NCI-H2196 (cell line): ENCODE data around the gene DNAJB1.
"Not testable (repeated sequence)": the region's sequence is repeated elsewhere in the genome, so short reads cannot be mapped to it uniquely, and the experiment has no call there.

Source experiments
- DNase-seq: peaks from one replicate; lab custom pipeline; 2025; ENCODE audit not compliant: unreplicated experiment; lab: John Stamatoyannopoulos, UW

Gene DNAJB1

DNA sequence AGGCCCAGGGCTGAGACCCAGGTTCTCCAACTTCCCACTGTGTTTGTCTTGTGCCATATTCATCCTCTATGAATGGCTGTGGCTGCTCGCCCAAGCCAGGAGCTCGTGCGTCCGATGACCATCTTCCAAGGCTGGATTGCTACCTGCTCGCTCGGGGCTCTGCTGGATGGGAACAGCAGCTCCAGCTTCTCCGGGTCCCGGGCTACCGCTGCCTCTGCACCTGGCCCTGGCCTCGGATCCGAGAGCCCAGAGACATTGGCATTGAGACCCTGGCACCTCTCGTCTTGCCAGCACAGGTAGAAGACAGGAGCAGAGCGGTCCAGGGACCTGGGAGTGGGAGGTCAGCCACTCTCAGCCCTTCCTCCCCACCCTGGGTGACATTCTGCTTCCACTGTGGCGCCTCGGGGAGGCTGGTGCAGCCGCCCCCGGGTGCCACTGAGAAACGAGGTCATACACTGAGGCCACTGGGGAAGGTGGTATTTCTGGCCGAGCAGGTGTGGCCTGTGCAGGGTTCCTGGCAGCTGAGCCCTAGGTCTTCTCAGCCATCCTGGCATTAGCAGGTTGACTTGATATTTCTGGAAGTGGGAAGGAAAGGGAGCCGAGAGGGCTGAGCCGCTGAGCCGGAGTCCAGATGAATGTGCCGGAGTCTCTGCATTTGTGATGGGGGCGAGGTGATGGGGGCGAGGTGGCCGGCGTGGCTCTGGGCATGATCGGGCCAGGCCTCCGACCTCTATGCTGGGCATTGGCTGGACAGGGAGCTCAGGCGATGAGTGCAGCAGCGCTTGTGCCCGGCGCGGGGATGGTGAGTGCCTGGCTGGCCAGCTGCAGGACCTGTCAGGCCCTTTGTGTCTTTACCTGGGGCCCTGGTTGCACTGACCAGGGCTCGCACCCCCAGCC, 35.1 kb upstream of the DNAJB1 start:
- no peak for DNase-seq

DNA sequence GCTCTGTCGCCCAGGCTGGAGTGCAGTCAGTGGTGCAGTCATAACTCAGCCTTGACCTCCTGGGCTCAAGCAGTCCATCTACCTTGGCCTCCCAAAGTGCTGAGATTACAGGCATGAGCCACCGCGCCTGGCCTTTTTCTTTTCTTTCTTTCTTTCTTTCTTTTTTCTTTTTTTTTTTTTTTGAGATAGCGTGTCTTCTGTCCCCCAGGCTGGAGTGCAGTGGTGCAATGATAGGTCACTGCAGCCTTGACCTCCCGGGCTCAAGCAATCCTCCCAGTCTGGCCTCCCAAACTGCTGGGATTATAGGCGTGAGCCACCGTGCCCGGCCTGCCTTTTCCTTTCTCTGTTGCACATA, 33.8 kb upstream of the DNAJB1 start:
- not testable (repeated sequence) for DNase-seq

DNA sequence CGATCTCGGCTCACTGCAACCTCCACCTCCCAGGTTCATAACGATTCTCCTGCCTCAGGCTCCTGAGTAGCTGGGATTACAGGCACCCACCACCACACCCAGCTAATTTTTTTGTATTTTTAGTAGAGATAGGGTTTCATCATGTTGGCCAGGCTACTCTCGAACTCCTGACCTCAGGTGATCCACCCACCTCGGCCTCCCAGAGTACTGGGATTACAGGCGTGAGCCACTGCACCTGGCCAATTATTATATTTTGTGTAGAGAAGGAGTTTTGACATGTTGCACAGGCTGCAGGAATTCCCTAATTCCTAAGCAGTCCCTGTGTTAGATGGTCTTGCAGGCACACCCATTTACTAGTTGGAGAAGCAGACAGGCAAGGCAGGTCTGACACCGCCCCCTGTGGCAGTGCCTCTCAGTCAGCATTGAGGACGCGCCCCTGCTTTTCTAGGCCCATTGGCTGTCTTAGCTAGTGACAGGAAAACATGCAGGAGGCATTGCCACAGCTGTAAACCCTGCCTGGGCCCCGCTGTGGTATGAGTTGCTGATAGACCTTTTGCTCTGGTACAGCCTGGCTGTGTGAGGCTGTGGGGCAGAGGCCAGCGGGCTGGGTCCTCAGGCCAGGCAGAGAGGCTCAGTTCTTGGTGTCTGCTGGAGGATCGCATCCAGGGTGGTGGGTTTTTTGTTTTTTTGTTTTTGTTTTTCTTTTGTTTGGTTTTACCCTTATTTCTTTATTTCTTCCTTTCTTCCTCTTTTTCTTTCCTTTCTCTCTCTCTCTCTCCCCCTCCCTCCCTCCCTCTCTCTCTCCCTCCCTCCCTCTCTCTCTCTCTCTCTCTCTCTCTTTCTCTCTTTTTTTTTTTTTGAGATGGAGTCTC, 33.2 kb upstream of the DNAJB1 start:
- DNase-seq: peak; percentile 33

DNA sequence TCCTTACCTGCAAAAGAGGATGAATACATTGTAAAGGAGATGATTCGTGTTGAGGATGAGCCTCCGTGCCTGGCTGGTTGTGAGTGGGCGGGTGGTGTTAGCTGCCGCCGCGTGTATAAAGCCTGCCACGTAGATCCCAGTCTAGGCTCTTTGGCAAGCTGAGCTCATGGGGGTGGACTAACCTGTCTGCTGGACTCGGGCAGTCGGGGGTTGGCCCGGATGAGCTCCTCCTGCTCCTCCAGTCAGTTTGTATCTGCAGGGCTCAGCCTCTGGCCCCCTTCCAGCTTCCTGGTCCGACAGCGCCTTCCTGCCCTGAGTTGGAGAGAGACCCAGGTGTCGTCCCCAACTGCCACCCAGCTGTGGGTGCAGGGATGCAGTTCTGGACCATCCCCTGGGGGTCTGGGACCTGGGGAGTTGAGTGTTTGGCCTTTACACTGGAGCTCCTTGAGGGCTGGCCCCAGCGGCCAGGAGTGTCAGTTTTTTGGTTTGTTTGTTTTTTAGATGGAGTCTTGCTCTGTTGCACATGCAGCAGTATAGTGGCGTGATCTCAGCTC, 32.1 kb upstream of the DNAJB1 start:
- peak; percentile 93 for DNase-seq

DNA sequence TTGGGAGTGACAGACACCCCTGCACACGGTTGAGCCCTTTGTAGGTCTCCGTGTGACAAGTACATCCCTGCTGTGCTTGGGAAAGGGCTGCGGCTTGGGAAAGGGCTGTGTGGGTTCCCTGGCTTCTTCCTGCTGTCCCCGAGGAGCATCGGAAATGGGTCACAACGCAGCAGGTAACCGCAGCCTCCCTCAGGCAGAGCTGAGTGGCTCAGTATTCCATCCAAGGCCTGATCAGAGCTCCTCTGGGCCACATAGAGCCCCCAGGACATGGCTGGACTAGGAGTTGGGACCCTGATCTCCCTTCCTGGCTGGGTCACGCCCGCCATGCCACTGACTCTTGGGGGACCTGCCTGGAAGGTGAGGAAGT, 27.5 kb upstream of the DNAJB1 start:
- DNase-seq: no peak

DNA sequence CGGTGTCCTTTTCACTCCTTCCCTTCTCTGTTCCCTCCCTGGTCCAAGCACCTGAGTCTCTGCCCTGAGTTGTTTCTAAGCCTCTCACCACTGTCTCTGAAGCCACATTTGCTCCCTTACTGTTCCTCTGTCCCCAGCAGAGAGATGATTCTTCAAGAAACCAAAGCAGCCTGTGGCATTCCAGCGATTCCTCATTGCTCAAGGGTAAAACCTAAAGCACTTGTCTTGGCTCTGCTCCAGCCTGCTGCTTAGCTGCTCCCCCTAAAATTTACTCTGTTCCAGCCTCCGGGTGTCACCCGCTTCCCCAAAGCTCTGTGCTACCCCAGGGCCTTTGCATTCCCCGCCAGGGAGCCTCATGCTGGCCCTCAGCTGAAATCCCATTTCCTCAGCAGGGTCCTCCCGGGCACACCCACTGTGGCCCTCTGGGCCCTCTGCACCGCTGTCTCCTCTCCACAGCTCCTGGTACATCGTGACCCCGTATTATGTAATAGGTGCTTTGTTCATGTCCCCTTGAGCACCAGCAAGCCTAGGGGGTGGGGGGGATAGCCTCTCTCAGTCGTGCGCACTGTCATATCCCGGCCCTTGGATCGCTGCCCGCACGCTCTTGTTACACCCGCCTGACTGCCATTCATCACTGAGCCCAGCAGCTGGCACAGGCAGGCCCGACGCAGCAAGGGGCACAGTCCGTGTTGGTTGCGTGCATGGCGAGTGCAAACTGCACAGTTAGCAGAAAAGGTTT, 26.9 kb upstream of the DNAJB1 start:
- peak; percentile 85 for DNase-seq

DNA sequence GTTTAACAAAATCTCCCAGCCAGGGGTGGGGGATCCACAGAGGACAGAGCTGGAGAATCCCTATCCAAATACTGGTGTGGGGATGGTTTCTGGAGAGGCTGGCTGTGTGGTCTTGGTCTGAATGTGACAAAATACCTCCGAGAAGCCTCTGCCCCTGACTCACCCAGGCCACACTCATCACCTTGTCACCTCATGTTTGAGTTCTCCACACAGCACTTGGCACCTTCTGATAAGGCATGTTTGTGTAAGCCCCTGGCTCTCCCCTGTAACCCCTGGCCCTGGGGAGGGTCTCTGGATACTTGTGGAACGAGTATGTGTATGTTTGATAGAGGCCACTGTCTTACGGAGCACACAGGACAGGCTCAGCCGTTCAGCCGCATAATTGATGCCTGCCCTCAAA, 25.9 kb upstream of the DNAJB1 start:
- DNase-seq: no peak

DNA sequence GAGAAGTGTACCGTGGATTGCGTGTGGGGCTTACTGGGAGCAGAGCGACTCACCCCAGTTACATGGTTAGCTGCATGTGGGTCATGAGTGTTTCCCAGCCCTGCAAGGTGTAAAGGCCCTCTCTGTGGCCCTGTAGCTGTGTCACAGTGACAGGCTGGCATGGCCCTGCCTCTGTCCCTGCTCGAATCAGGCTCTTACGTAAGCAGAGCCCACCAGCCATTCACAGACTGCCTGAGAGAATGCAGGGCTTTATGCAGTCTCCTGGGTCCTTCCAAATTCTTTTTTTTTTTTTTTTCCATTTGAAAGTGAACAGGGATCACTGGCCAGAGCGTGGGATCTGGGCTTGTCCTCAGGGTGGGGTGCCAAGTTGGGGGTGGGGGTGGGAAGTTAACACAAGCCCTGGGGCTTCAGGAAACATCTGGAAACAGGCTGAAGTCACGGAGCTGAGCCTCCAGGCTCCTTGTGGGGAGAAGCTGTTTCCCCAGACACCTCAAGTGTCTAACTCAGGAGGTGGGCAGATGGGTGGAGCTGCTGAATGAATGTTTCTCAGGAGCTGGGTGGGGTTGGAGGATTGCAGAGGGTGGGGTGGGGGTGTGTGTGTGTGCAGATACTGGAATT, 24.6 kb upstream of the DNAJB1 start:
- no peak for DNase-seq

DNA sequence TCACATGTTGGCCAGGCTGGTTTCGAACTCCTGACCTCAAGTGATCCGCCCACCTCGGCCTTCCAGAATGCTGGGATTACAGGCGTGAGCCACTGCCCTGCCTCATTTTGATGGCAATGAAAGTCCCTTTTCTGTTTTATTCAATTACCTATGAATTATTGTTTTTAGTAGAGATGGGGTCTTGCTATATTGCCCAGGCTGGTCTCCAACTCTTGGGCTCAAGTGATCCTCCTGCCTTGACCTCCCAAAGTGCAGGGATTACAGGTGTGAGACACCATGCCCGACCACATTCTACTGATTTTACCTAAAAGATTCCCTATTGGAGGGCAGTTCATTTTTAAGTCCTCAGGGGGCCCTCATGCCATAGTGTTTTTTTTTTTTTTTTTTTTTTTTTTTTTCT, 23.8 kb upstream of the DNAJB1 start:
- not testable (repeated sequence) for DNase-seq

DNA sequence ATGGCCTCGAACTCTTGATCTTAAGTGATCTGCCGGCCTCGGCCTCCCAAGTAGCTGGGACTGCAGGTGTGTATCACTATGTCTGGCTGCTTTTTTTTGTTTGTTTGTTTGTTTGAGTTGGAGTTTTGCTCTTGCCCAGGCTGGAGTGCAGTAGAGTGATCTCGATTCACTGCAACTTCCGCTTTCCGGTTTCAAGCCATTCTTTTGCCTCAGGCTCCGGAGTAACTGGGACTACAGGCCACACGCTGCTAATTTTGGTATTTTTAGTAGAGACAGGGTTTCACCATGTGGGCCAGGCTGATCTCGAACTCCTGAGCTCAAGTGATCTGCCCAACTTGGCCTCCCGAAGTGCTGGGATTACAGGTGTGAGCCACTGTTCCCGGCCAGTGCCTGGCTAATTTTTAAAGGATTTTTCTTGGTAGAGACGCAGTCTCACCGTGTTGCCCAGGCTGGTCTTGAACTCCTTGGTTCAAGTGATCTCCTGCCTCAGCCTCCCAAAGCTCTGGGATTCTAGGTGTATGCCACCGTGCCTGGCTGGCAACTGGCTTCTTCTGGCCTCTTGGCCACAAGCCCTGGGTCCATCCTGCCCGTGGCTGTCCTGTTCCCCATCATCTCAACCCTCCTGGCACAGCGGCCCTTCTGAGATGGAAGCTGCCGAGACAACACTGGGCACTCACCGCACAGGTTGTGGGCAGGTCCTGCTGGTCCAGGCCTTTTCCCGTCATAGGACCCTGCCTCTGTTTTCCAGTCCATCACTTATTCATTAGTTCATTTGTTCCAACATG, 22.7 kb upstream of the DNAJB1 start:
- no peak for DNase-seq

DNA sequence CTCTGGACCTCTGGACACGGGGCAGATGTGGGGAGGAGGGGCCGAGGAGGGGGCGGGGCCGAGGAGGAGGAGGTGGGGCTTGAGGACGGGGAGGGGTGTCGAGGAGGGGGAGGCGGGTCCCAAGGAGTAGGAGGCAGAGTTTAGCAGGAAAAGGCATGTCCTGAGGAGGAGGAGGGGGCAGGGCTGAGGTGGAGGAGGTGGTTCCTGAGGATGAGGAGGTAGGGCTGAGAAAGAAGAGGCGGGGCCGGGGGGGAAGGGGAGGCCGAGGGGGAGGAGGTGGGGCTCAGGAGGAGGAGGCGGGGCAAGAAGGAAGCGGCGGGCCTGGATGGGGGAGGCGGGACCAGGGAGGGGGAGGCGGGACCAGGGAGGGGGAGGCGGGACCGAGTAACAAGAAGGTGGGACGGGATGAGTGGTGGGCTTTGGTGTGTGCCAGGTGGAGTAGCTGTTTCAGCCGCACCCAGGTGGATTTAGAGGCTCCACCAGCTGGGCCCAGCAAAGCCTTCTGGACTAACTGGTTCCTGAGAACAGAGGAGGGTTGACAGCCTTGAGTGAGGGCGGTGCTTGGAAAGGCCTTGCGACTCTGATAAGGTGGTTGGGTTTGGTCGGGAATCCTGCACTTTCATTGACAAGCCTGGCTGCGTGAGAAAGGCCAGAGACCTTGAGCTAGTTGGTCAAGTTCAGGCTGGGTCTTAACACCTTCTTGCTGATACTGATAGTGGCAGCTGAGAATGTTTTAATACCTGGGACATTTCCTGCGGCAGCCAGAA, 18.9 kb upstream of the DNAJB1 start:
- peak; percentile 50 for DNase-seq

DNA sequence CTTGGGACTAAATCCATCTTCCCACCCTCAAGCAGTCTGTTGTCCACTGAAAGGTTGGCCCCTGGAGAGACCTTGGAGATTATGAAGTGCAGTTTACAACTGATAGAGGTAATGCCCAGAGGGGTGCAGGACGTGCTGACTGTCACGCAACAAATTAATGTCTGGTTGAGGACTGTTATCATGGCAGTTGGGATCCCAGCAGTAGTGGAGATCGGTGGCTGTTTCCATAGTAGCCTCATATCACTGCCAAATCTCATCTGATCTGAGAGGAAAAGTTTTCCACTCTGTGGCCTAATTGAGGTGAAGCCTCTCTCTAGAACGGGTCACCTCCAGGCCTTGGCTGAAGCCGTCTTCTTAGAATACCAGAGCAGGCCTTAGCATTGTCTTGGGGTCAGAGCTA, 15.3 kb upstream of the DNAJB1 start:
- no peak for DNase-seq

DNA sequence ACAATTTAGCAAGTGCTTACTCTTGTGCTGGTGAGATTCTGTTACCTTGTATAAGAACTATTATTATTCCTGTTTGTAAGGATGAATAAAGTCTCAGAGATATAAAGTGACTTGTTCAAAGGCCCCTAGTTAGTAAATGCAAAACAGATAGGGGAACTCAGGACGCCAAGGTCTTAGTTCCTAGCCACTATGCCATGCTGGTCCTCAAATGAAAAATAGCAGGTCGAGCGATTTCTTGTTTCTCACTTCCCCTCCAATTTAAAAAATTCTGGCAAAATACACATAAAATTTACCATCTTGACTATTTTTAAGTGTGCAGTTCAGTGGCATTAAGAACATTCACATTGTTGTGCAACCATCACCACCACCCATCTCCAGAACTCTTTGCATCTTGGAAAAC, 12.3 kb upstream of the DNAJB1 start:
- DNase-seq: no peak

DNA sequence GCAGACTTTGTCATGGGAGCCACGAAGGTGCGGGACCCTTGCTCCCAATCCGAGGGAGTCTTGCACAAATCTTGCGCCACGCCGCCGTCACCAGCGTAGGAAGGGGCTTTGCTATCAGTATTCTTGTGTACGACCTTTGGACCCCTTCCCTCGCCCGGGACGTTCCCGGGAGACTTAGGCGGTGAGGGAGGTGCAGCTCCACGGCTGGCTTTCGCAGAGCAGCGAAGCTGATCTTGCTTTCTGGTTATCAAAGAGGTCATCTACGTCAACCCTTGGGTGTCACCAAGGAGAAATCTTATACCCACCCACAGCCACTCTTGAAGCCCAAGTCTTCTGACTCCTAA, 11.8 kb upstream of the DNAJB1 start:
- DNase-seq: no peak

DNA sequence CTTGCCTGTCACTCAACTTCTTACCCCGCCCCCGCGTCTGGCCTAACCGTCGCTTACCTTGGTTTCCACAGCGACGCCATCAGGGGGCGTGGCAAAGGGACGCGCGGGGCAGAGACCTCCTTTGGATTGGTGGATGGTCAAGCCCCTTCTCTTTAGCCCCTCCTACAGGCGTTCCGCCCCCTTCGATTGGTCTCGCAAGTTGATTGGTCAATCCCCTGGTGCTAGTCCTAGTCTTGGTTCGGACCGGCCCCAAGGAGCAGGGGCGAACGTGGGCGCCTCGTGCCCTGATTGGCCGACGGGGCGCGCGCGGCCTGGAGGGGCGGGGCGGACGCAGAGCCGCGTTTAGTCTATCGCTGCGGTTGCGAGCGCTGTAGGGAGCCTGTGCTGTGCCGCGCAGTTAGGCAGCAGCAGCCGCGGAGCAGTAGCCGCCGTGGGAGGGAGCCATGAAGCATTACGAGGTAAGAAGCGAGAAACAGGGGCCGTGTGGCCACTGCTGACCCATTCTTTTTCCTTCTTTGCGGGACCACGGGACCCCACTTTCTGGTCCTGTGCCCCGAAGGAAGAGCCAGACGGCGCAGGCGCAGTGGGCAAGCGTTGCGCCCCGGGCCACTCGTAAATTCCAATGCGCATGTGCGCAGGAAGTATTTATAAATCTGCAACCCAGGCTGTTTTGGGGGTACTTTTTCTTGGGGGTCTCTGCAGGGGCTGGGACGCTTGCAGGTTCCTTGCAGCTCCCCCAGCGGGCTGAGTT, 11.2 kb upstream of the DNAJB1 start, which contains the start of gene TECR:
TSS of gene TECR (plus strand) at position 341 of the 751 bp plus-strand sequence. CDS start at position 444, 103 bp downstream.
- peak; percentile 100 for DNase-seq

DNA sequence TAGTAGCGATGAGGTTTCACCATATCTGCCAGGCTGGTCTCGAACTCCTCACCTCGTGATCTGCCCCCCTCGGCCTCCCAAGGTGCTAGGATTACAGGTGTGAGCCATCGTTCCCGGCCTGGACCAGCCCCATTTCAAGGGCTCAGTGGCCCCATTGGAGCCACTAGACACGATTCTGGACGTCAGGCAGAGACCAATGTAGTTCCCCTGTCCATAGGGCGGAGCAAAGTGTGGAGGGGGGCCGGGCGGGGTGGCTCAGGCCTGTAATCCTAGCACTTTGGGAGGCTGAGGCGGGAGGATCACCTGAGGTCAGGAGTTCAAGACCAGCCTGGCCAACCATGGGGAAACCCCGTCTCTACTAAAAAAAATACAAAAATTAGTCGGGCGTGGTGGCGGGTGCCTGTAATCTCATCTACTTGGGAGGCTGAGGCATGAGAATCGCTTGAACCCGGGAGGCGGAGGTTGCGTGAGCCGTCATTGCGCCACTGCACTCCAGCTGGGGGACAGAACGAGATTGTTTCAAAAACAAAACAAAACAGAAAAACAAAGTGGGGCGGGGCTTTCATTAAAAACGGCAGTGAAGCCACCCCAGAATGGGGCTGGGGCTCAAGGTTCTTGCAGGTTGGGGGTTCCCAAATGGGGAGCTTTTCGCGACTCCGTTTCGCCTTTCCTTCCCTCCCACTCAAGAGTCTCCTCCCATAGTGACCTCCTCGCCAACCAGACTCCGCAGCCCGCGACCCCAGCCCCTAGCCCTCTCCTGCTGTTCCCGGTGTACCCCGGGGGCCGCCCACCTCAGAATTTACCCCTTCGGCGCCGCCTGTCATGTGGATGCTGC, 10.4 kb upstream of the DNAJB1 start:
- DNase-seq: no peak

DNA sequence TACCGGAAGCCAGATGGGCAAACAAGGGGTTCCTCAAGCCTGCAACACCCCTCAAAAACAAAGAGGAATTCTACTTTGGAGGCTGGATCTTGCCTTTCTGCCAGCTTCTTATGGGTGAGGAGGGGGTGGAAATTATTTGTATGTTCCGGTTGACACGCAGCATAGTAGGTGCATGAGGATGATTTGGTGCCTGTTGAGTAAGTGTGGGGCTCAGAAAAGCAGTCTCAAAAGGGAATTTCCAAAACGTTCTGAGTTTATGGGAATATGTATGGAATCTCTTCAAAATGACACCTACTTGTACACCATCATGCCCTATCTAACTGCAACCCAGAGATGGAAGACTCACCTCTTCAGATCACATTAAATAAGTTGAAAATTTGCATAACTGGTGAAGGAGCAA, 8.2 kb upstream of the DNAJB1 start:
- DNase-seq: no peak

DNA sequence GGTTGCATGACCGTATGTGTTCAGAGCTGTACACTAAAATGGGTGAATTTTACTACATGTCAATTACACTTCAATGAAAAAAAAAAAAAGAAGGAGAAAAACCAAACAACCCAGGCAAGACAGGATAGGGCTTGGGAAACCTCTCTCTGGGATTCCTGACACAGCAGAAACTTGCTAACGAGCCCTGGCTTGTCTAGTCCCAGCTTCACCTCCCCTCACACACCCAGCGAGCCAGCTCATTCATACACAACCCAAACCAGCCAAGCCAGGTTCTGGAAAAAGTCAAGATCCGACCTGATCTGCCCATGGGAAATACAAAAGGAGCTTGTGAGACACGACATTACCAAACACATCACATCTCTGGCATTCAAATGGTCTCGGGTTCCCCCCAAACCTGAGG, 7.5 kb upstream of the DNAJB1 start:
- DNase-seq: no peak
